MM.1S (cell line): Measurements from ENCODE around the gene TRNP1.

Experiments
- DNase-seq: peaks from one replicate; pipeline ENCODE4 v3.0.0-alpha.2; 2015
- H2AFZ ChIP-seq: fragments of 300-600 bp; sonication (generic); 2 replicates; pipeline ENCODE4 v1.6.0; 2016; ENCODE audit warnings: antibody characterized with exemption, low read length
- H3F3A ChIP-seq: fragments of 300-600 bp; sonication (generic); 2 replicates; pipeline ENCODE4 v1.6.1; 2016; ENCODE audit warnings: mild to moderate bottlenecking, antibody characterized with exemption, low read length, moderate library complexity, mixed read lengths; ENCODE audit not compliant: insufficient read depth
- H3K27ac ChIP-seq: fragments of 300-600 bp; sonication (generic); 2 replicates; pipeline ENCODE4 v1.5.1; 2016; ENCODE audit warnings: mild to moderate bottlenecking, low read length
- H3K27me3 ChIP-seq: fragments of 300-600 bp; sonication (generic); replicated peaks from 2 replicates; pipeline ENCODE4 v1.6.0; 2016; ENCODE audit warnings: low read length; ENCODE audit not compliant: insufficient read depth
- H3K36me3 ChIP-seq: fragments of 300-600 bp; sonication (generic); replicated peaks from 2 replicates; pipeline ENCODE4 v1.6.1; 2016; ENCODE audit warnings: mild to moderate bottlenecking, low read length, mixed read lengths; ENCODE audit not compliant: insufficient read depth
- H3K4me1 ChIP-seq: fragments of 300-600 bp; sonication (generic); 2 replicates; pipeline ENCODE4 v1.6.1; 2016; ENCODE audit warnings: low read length, mixed read lengths
- H3K4me2 ChIP-seq: fragments of 300-600 bp; sonication (generic); 2 replicates; pipeline ENCODE4 v1.6.0; 2016; ENCODE audit warnings: low read depth, low read length
- H3K4me3 ChIP-seq: fragments of 300-600 bp; sonication (generic); 2 replicates; pipeline ENCODE4 v1.5.1; 2016; ENCODE audit warnings: low read length, mixed read lengths
- H3K79me2 ChIP-seq: fragments of 300-600 bp; sonication (generic); 2 replicates; pipeline ENCODE4 v1.6.1; 2016; ENCODE audit warnings: mixed run types, low read length, mixed read lengths
- H3K9ac ChIP-seq: fragments of 300-600 bp; sonication (generic); 2 replicates; pipeline ENCODE4 v1.6.1; 2016; ENCODE audit warnings: low read length, mixed read lengths
- H3K9me2 ChIP-seq: fragments of 300-600 bp; sonication (generic); replicated peaks from 2 replicates; pipeline ENCODE4 v1.6.1; 2016; ENCODE audit warnings: mild to moderate bottlenecking, low read length, mixed read lengths; ENCODE audit not compliant: insufficient read depth
- H3K9me3 ChIP-seq: fragments of 300-600 bp; sonication (generic); replicated peaks from 2 replicates; pipeline ENCODE4 v1.6.1; 2016; ENCODE audit warnings: mild to moderate bottlenecking, low read length, mixed read lengths; ENCODE audit not compliant: insufficient read depth
- H4K20me1 ChIP-seq: fragments of 300-600 bp; sonication (generic); 2 replicates; pipeline ENCODE4 v1.6.1; 2016; ENCODE audit warnings: mild to moderate bottlenecking, low read length, moderate library complexity, mixed read lengths; ENCODE audit not compliant: insufficient read depth
- CTCF ChIP-seq: fragments of 300-600 bp; sonication (generic); IDR thresholded peaks from 2 replicates; pipeline ENCODE4 v1.5.1; 2016; ENCODE audit warnings: antibody characterized with exemption, low read length, mixed read lengths
- EZH2 ChIP-seq: fragments of 300-600 bp; sonication (generic); optimal IDR thresholded peaks from 2 replicates; pipeline ENCODE3; 2017; ENCODE audit warnings: low read depth, mild to moderate bottlenecking, antibody characterized with exemption, low read length, mixed read lengths
- EZH2phosphoT487 ChIP-seq: fragments of 300-600 bp; sonication (generic); IDR thresholded peaks from 2 replicates; pipeline ENCODE4 v1.6.1; 2018; ENCODE audit warnings: antibody characterized with exemption, low read length

The TRNP1 gene

GRCh38 chr1:26976621-26977510, 16.6 kb upstream of the TRNP1 start:
- TF ChIP-seq EZH2phosphoT487 (no peak), CTCF (no peak), EZH2 (no peak)
- Histone ChIP-seq H3K36me3 (no peaks in the 10 kb centered on the region), H3K27ac (no peak overlapping the region), H3K4me2 (no peak overlapping the region), H3F3A (no peaks in the 10 kb centered on the region), H3K9ac (no peak overlapping the region), H4K20me1 (no peaks in the 10 kb centered on the region), H2AFZ (no peak overlapping the region), H3K4me1 (no peaks in the 10 kb centered on the region), H3K9me2 (no peaks in the 10 kb centered on the region), H3K9me3 (no peaks in the 10 kb centered on the region), H3K27me3 (no peaks in the 10 kb centered on the region), H3K4me3 (no peak overlapping the region), H3K79me2 (no peaks in the 10 kb centered on the region)
- no peak for DNase-seq

- no peak overlapping the region for H3K4me3 ChIP-seq
- H3K27ac ChIP-seq: no peak overlapping the region
- no peaks in the 10 kb centered on the region for H3K4me1 ChIP-seq
- H3K4me2 ChIP-seq: no peak overlapping the region
- H2AFZ ChIP-seq: no peak overlapping the region
- H3K36me3 ChIP-seq: no peaks in the 10 kb centered on the region
- H3K9me3 ChIP-seq: no peaks in the 10 kb centered on the region
- no peaks in the 10 kb centered on the region for H3K79me2 ChIP-seq
- TF ChIP-seq EZH2phosphoT487 (no peak), EZH2 (no peak), CTCF (no peak)
- no peaks in the 10 kb centered on the region for H3K27me3 ChIP-seq
- H4K20me1 ChIP-seq: no peaks in the 10 kb centered on the region
- H3F3A ChIP-seq: no peaks in the 10 kb centered on the region
- H3K9me2 ChIP-seq: no peaks in the 10 kb centered on the region
- no peak for DNase-seq
- no peak overlapping the region for H3K9ac ChIP-seq
These were observed 14.6 kb upstream of the TRNP1 start for GRCh38 chr1:26978901-26979300.

- no peaks in the 10 kb centered on the region for H3K9me3 ChIP-seq
- no peaks in the 10 kb centered on the region for H4K20me1 ChIP-seq
- H3K9ac ChIP-seq: no peak overlapping the region
- no peak overlapping the region for H3K4me3 ChIP-seq
- H3K4me1 ChIP-seq: no peaks in the 10 kb centered on the region
- no peak for DNase-seq
- H3K79me2 ChIP-seq: no peaks in the 10 kb centered on the region
- no peaks in the 10 kb centered on the region for H3K36me3 ChIP-seq
- H3K9me2 ChIP-seq: no peaks in the 10 kb centered on the region
- H3K27me3 ChIP-seq: no peaks in the 10 kb centered on the region
- TF ChIP-seq EZH2: no peak
- no peak for TF ChIP-seq CTCF
- TF ChIP-seq EZH2phosphoT487: no peak
- H3F3A ChIP-seq: no peaks in the 10 kb centered on the region
- H2AFZ ChIP-seq: no peak overlapping the region
- no peak overlapping the region for H3K27ac ChIP-seq
- H3K4me2 ChIP-seq: no peak overlapping the region
These were observed 12.2 kb upstream of the TRNP1 start for GRCh38 chr1:26981146-26981846.
